OCI-LY7 (cell line): Measurements from ENCODE around the gene GFI1B.

Source experiments
- CTCF ChIP-seq: fragments of 200-600 bp; sonication (generic); conservative IDR thresholded peaks from 2 replicates; pipeline ENCODE4 v1.5.1; 2014; ENCODE audit warnings: mild to moderate bottlenecking, antibody characterized with exemption, low read length, moderate library complexity, mixed read lengths
- EZH2phosphoT487 ChIP-seq: fragments of 200-600 bp; sonication (generic); IDR thresholded peaks from 2 replicates; pipeline ENCODE4 v1.6.1; 2018; ENCODE audit warnings: low read depth, borderline replicate concordance, mild to moderate bottlenecking, mixed run types, antibody characterized with exemption, low read length, moderate library complexity, mixed read lengths

- TF ChIP-seq CTCF, result no peak
- no peak for TF ChIP-seq EZH2phosphoT487
Measured at GRCh38 chr9:132982458-132982857, 4.0 kb downstream of the GFI1B start.
